Measurements from ENCODE around the gene RFNG. TPM values are rescaled to one million over a fixed set of nuclear protein-coding genes. Genes with fewer than 3 reads are reported as not detected.

Gene RFNG
- total and polyA plus RNA-seq, 2 of the 13 experiments (the other 11 are each of a cell fraction or from before 2014, with no cell fraction given) = 61.4 to 64.0 TPM

- H3K27ac ChIP-seq (ENCODE audit: extremely low read length, insufficient read depth, low read length) = peak overlapping the region; percentile 64
- 1% methylated on average over 21 of the region's 47 CpGs for WGBS (ENCODE audit: low lambda C conversion rate)
- no peak overlapping the region for H2AFZ ChIP-seq (ENCODE audit: low read length)
- ATAC-seq = peak; percentile 3; the same call in 2 of the 3 replicates
- in situ Hi-C loops (cut with HindIII; ENCODE audit: extremely low pct_ligation_motif_present, low pct_unique_long_range_greater_than_20kb) = no loop called here
- BruUV-seq (replicated peaks) = no TSS peak
- peaks cover 20% of the 10 kb centered on the region for H3K79me2 ChIP-seq (ENCODE audit: insufficient read depth, low read length)
- peak overlapping the region; percentile 95 for H3K9ac ChIP-seq (ENCODE audit: insufficient read depth, low read depth, low read length)
- H3K4me3 ChIP-seq (replicated peaks in 1 of 3; ENCODE audit: insufficient read depth in 1 of 3, low read depth in 2 of 3, low read length in 3 of 3) = peak overlapping the region; percentile 69 to 99 (median 92)
- peaks cover 19 to 34% of the 10 kb centered on the region in 2 experiments for H3K36me3 ChIP-seq (replicated peaks in 1 of 2; ENCODE audit: control insufficient read depth in 1 of 2, insufficient read depth in 2 of 2, low read length in 2 of 2)
- H3K4me1 ChIP-seq (ENCODE audit: insufficient read depth, low read length) = peaks cover 28% of the 10 kb centered on the region
- POLR2A ChIA-PET = interaction anchor here (0.6 to 3.4 kb wide), 8 partner anchors 9 to 41 kb away, joined by 3 to 14 read pairs (median 4); partner anchors contain the start of gene DCXR
- H4K20me1 ChIP-seq (ENCODE audit: insufficient read depth, low read length) = no peaks in the 10 kb centered on the region
- FAIRE-seq = no peak
- intact Hi-C loops (cut with micrococcal nuclease; ENCODE audit: unreplicated experiment) = no loop called here
- DNase-seq (ENCODE audit: low spot score) = no peak
- no peaks in the 10 kb centered on the region for H3K9me3 ChIP-seq (ENCODE audit: low read length)
- CTCF ChIA-PET (ENCODE audit: low intra/inter-chr PET ratio, low total read pairs) = no interaction called here
- peak overlapping the region; percentile 96 for H3K4me2 ChIP-seq (ENCODE audit: low read depth, low read length)
- no peaks in the 10 kb centered on the region for H3K27me3 ChIP-seq (ENCODE audit: control insufficient read depth in 1 of 2, insufficient read depth in 2 of 2, low read length in 2 of 2)
- TF ChIP-seq TBL1XR1 (IDR thresholded peaks at IDR 0.05; ENCODE audit: borderline replicate concordance, low read length, partially characterized antibody) (no peak), GLMP (CRISPR knock-in tag; IDR thresholded peaks at IDR 0.05; ENCODE audit: borderline replicate concordance) (no peak), ETV5 (CRISPR knock-in tag; IDR thresholded peaks at IDR 0.05; ENCODE audit: borderline replicate concordance) (no peak), MEIS1 (CRISPR knock-in tag; IDR thresholded peaks at IDR 0.05; ENCODE audit: borderline replicate concordance) (no peak), SMYD3 (CRISPR knock-in tag; IDR thresholded peaks at IDR 0.05) (no peak), ATF6 (CRISPR knock-in tag; conservative IDR thresholded peaks at IDR 0.05) (no peak), BCL6 (CRISPR knock-in tag; IDR thresholded peaks at IDR 0.05) (no peak), BRF2 (CRISPR knock-in tag; IDR thresholded peaks at IDR 0.05) (no peak), ATF3 (CRISPR knock-in tag; IDR thresholded peaks at IDR 0.05) (no peak), SRY (CRISPR knock-in tag; IDR thresholded peaks at IDR 0.05) (0 out of 2 replicates have a peak, but pooled peaks have one; percentile 2), KIAA2018 (CRISPR knock-in tag; IDR thresholded peaks at IDR 0.05; ENCODE audit: borderline replicate concordance) (no peak)
Measured at GRCh38 chr17:82065193-82065637, 13.6 kb upstream of the RFNG start.
